HL-60 (cell line): ENCODE measurements around the gene C17orf50.

Source experiments
- DNase-seq, 2 experiments: peaks; one replicate each; pipeline ENCODE4 v3.0.0-alpha.2; 2010 to 2020; ENCODE audit warnings: low read depth in 1 of 2, low spot score in 1 of 2
- H3K27ac ChIP-seq: fragments of 250-450 bp; sonication (Bioruptor Pico); replicated peaks from 2 replicates; pipeline ENCODE4 v1.5.1; 2020; ENCODE audit warnings: mild to moderate bottlenecking, moderate library complexity
- H3K27me3 ChIP-seq: fragments of 250-450 bp; sonication (Bioruptor Pico); 2 replicates; pipeline ENCODE4 v1.5.1; 2021; ENCODE audit warnings: mild to moderate bottlenecking, moderate library complexity; ENCODE audit not compliant: insufficient read depth, poor library complexity, severe bottlenecking
- H3K4me3 ChIP-seq: replicated peaks from 2 replicates; pipeline ENCODE4 v1.5.1; 2011; ENCODE audit warnings: mild to moderate bottlenecking, control low read depth, low read length; ENCODE audit not compliant: insufficient read depth
- GABPA ChIP-seq: IDR thresholded peaks from 2 replicates; pipeline ENCODE4 v1.6.1; 2012; ENCODE audit warnings: low read depth
- POLR2AphosphoS5 ChIP-seq: IDR thresholded peaks from 2 replicates; pipeline ENCODE4 v1.6.1; 2012; ENCODE audit warnings: low read depth
- REST ChIP-seq: IDR thresholded peaks from 2 replicates; pipeline ENCODE4 v1.6.1; 2012; ENCODE audit warnings: low read depth; ENCODE audit not compliant: insufficient replicate concordance
- SPI1 ChIP-seq: IDR thresholded peaks from 2 replicates; pipeline ENCODE4 v1.6.1; 2012; ENCODE audit warnings: low read depth, mild to moderate bottlenecking, borderline replicate concordance
- TF ChIP-seq, protein P1 (sequence below): IDR thresholded peaks from one replicate; pipeline ENCODE4 v1.5.1; 2011; ENCODE audit warnings: low read length, control low read depth, inconsistent platforms; ENCODE audit not compliant: insufficient read depth

C17orf50 gene

DNA sequence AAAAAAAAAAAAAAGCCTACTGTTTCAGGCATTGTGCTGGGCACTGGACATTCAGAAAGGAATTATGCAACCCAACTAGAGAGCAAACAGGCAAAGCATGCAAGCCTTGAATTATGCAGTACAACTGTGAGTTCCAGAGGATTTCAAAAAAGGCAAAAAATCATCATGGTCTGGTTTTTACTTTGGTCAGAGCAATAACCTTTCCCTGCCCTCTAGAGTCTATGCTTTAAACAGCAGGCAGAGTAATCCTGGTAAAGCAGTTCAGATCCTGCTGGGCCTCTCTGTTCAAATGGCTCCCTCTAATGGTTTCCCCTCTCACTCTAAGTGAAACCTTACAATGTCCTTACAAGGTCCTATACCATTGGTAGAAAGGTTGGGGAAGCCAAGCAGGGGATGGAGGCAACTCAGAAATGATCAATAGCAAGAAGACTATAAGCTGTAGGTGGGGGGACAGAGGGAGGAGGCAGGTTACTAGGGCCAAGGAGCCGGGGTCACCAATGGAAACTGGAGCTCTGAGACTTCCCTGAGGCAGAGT is 44.0 kb downstream of the C17orf50 start:
- DNase-seq, result peak; percentile 51 to 83
- Histone ChIP-seq H3K27me3 (no peaks in the 10 kb centered on the region), H3K27ac (no peak overlapping the region), H3K4me3 (no peak overlapping the region)
- TF ChIP-seq REST, result no peak
- TF ChIP-seq, protein P1, sequence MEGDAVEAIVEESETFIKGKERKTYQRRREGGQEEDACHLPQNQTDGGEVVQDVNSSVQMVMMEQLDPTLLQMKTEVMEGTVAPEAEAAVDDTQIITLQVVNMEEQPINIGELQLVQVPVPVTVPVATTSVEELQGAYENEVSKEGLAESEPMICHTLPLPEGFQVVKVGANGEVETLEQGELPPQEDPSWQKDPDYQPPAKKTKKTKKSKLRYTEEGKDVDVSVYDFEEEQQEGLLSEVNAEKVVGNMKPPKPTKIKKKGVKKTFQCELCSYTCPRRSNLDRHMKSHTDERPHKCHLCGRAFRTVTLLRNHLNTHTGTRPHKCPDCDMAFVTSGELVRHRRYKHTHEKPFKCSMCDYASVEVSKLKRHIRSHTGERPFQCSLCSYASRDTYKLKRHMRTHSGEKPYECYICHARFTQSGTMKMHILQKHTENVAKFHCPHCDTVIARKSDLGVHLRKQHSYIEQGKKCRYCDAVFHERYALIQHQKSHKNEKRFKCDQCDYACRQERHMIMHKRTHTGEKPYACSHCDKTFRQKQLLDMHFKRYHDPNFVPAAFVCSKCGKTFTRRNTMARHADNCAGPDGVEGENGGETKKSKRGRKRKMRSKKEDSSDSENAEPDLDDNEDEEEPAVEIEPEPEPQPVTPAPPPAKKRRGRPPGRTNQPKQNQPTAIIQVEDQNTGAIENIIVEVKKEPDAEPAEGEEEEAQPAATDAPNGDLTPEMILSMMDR, result peak; percentile 97

- Histone ChIP-seq H3K27me3 (no peaks in the 10 kb centered on the region), H3K4me3 (no peak overlapping the region), H3K27ac (no peak overlapping the region; the same call in 1 of the 2 replicates)
- TF ChIP-seq, protein P1, result no peak
- TF ChIP-seq GABPA (no peak), SPI1 (no peak), REST (no peak), POLR2AphosphoS5 (no peak)
- DNase-seq, result no peak
These were observed 46.9 kb downstream of the C17orf50 start for GRCh38 chr17:35807371-35808144.

DNA sequence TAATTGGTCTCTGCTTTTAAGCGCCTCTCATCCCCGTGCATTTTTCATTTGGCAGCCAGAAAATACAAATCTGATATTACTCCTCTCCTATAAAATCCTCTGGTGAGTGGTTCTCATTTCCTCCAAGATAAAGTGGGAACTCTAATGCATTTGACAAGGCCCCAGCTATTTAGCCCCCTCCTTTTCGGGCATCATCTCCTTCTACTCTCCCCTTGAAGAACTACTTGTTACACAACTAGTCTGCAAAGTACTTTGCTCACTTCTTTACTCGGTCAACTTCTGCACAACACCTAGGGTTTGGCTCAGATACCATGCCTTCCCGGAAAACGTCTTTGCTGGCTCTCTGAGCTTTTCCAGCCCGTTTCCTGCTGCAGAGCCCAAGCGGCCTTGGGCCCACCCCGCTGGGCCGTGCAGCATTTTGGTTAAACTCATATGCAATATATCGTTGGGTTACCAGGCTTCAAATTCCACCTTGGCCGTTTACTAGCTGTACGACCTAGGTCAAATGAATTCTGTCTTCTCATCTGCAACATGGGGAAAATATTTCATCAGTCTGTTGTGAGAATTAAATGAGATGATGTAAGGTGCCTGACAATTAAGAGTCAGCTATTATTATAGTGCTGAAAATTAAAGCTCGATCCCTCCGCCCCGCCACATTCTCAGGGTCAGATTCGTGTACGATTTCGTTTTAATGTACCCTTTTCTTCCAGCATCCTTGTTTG is 47.7 kb downstream of the C17orf50 start:
- TF ChIP-seq GABPA (no peak), SPI1 (no peak), REST (peak; percentile 31), POLR2AphosphoS5 (no peak)
- TF ChIP-seq, protein P1, result no peak
- H3K27ac ChIP-seq, result peak overlapping the region; percentile 98
- H3K27me3 ChIP-seq, result no peaks in the 10 kb centered on the region
- no peak for DNase-seq
- peak overlapping the region; percentile 36 for H3K4me3 ChIP-seq
